ENCODE results near the gene MSMO1. TPM values are rescaled to one million over a fixed set of nuclear protein-coding genes. Genes with fewer than 3 reads are reported as not detected.

The MSMO1 gene
- polyA plus RNA-seq, 1 donor from 2014 or later: 242 TPM

GRCh38 chr4:165288226-165288625, 39.2 kb upstream of the MSMO1 start:
- H3K27me3 ChIP-seq (ENCODE audit: insufficient read depth, low read depth, low read length): no peaks in the 10 kb centered on the region
- no peaks in the 10 kb centered on the region for H3K36me3 ChIP-seq (ENCODE audit: insufficient read depth, low read length)
- H2AFZ ChIP-seq (ENCODE audit: low read depth, low read length): no peak overlapping the region
- no peaks in the 10 kb centered on the region for H3F3A ChIP-seq (ENCODE audit: insufficient read depth, low read length, poor library complexity, severe bottlenecking)
- H3K79me2 ChIP-seq (replicated peaks; ENCODE audit: insufficient read depth, low read length): no peaks in the 10 kb centered on the region
- TF ChIP-seq SMC3 (conservative IDR thresholded peaks at IDR 0.05; ENCODE audit: poor library complexity) (no peak), RAD21 (conservative IDR thresholded peaks at IDR 0.05) (no peak), POLR2AphosphoS5 (IDR thresholded peaks at IDR 0.05) (no peak), MXI1 (conservative IDR thresholded peaks at IDR 0.05; ENCODE audit: poor library complexity, severe bottlenecking) (no peak), EZH2 (IDR thresholded peaks at IDR 0.05; ENCODE audit: borderline replicate concordance, insufficient read depth, low read length, poor library complexity, severe bottlenecking) (no peak), TAF1 (IDR thresholded peaks at IDR 0.05; ENCODE audit: low read depth) (no peak), EP300 (conservative IDR thresholded peaks at IDR 0.05; ENCODE audit: poor library complexity, severe bottlenecking) (no peak), CTCF (IDR thresholded peaks at IDR 0.05; ENCODE audit: poor library complexity, severe bottlenecking) (no peak), REST (IDR thresholded peaks at IDR 0.05; ENCODE audit: borderline replicate concordance) (no peak)
- no peaks in the 10 kb centered on the region for H3K9me2 ChIP-seq (ENCODE audit: insufficient read depth, low read length)
- no peak overlapping the region for H3K4me2 ChIP-seq (ENCODE audit: low read length)
- no peak overlapping the region for H3K4me3 ChIP-seq (ENCODE audit: low read length)
- no peaks in the 10 kb centered on the region for H4K20me1 ChIP-seq (ENCODE audit: insufficient read depth)
- no peaks in the 10 kb centered on the region for H3K9me3 ChIP-seq (ENCODE audit: low read length)
- H3K9ac ChIP-seq (ENCODE audit: low read length): no peak overlapping the region
- H3K27ac ChIP-seq (ENCODE audit: low read length): no peak overlapping the region

GRCh38 chr4:165288639-165289422, 38.6 kb upstream of the MSMO1 start:
- no peaks in the 10 kb centered on the region for H3K9me2 ChIP-seq (ENCODE audit: insufficient read depth, low read length)
- no peaks in the 10 kb centered on the region for H3K27me3 ChIP-seq (ENCODE audit: insufficient read depth, low read depth, low read length)
- H3K4me2 ChIP-seq (ENCODE audit: low read length): no peak overlapping the region
- no peaks in the 10 kb centered on the region for H3K36me3 ChIP-seq (ENCODE audit: insufficient read depth, low read length)
- H3K9ac ChIP-seq (ENCODE audit: low read length): no peak overlapping the region
- H3K4me3 ChIP-seq (ENCODE audit: low read length): no peak overlapping the region
- no peaks in the 10 kb centered on the region for H3K79me2 ChIP-seq (replicated peaks; ENCODE audit: insufficient read depth, low read length)
- TF ChIP-seq EZH2 (IDR thresholded peaks at IDR 0.05; ENCODE audit: borderline replicate concordance, insufficient read depth, low read length, poor library complexity, severe bottlenecking) (no peak), CTCF (IDR thresholded peaks at IDR 0.05; ENCODE audit: poor library complexity, severe bottlenecking) (no peak), TAF1 (IDR thresholded peaks at IDR 0.05; ENCODE audit: low read depth) (no peak), SMC3 (conservative IDR thresholded peaks at IDR 0.05; ENCODE audit: poor library complexity) (no peak), MXI1 (conservative IDR thresholded peaks at IDR 0.05; ENCODE audit: poor library complexity, severe bottlenecking) (no peak), REST (IDR thresholded peaks at IDR 0.05; ENCODE audit: borderline replicate concordance) (no peak), EP300 (conservative IDR thresholded peaks at IDR 0.05; ENCODE audit: poor library complexity, severe bottlenecking) (no peak), RAD21 (conservative IDR thresholded peaks at IDR 0.05) (no peak), POLR2AphosphoS5 (IDR thresholded peaks at IDR 0.05) (no peak)
- H3K27ac ChIP-seq (ENCODE audit: low read length): no peak overlapping the region
- H3F3A ChIP-seq (ENCODE audit: insufficient read depth, low read length, poor library complexity, severe bottlenecking): no peaks in the 10 kb centered on the region
- no peak overlapping the region for H2AFZ ChIP-seq (ENCODE audit: low read depth, low read length)
- H3K9me3 ChIP-seq (ENCODE audit: low read length): no peaks in the 10 kb centered on the region
- H4K20me1 ChIP-seq (ENCODE audit: insufficient read depth): no peaks in the 10 kb centered on the region

All from neural cell (in vitro differentiated cells).